Mammary epithelial cell (primary cell): ENCODE data around the gene UNC5C.

ENCODE experiments used
- EZH2 ChIP-seq: IDR thresholded peaks from 2 replicates; pipeline ENCODE4 v1.6.1; 2012; ENCODE audit warnings: low read length, inconsistent platforms, borderline replicate concordance
- TF ChIP-seq, protein P1 (sequence below), 2 donors: IDR thresholded peaks in 1 of 2; conservative IDR thresholded peaks in 1 of 2; 2 replicates each; pipeline ENCODE4 v1.5.1; 2011 to 2012; ENCODE audit warnings: inconsistent platforms in 2 of 2, low read length in 2 of 2, mild to moderate bottlenecking in 2 of 2, control low read depth in 1 of 2, low read depth in 1 of 2; ENCODE audit not compliant: insufficient read depth in 1 of 2; ENCODE audit errors: extremely low read depth in 1 of 2

DNA sequence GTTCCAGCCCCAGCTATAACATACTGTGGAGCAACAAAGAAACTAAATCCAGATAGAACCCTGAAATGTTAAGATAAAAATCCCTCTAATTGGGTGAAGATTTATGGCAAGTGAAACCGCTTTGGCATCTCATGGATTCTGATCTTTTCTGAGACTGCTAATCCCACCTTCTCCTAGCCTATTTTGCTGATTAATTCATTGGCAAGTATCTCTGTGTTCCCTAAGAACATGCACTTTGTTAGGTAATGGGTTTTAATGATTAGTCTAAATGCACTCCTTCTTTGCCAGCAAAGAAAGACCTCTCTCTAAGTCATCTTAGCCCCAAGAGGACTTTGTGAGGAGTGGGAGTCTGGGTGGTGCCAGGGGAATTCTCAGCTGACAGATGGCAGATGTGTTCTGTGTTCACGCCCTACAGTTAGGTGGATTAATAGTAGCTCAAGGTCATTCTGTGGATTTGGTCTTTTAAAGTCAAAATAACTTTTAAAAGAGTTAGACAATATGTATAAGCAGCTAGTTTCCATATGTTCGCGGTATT is 171.3 kb downstream of the UNC5C start:
- TF ChIP-seq, protein P1, sequence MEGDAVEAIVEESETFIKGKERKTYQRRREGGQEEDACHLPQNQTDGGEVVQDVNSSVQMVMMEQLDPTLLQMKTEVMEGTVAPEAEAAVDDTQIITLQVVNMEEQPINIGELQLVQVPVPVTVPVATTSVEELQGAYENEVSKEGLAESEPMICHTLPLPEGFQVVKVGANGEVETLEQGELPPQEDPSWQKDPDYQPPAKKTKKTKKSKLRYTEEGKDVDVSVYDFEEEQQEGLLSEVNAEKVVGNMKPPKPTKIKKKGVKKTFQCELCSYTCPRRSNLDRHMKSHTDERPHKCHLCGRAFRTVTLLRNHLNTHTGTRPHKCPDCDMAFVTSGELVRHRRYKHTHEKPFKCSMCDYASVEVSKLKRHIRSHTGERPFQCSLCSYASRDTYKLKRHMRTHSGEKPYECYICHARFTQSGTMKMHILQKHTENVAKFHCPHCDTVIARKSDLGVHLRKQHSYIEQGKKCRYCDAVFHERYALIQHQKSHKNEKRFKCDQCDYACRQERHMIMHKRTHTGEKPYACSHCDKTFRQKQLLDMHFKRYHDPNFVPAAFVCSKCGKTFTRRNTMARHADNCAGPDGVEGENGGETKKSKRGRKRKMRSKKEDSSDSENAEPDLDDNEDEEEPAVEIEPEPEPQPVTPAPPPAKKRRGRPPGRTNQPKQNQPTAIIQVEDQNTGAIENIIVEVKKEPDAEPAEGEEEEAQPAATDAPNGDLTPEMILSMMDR (conservative IDR thresholded peaks at IDR 0.05 in 1 of 2, IDR thresholded peaks at IDR 0.05 in 1 of 2; ENCODE audit: extremely low read depth in 1 of 2, insufficient read depth in 1 of 2, low read depth in 1 of 2, low read length in 2 of 2), result no peak
- TF ChIP-seq EZH2, result no peak
